MM.1S (cell line): Measurements from ENCODE around the gene RWDD4.

Experiments
- CTCF ChIP-seq: fragments of 300-600 bp; sonication (generic); IDR thresholded peaks from 2 replicates; pipeline ENCODE4 v1.5.1; 2016; ENCODE audit warnings: antibody characterized with exemption, low read length, mixed read lengths
- EZH2 ChIP-seq: fragments of 300-600 bp; sonication (generic); optimal IDR thresholded peaks from 2 replicates; pipeline ENCODE3; 2017; ENCODE audit warnings: low read depth, mild to moderate bottlenecking, antibody characterized with exemption, low read length, mixed read lengths

GRCh38 chr4:183612329-183613250 is 46.4 kb downstream of the RWDD4 start:
- TF ChIP-seq CTCF (no peak), EZH2 (no peak)
